Stimulated activated CD8-positive, alpha-beta memory T cell treated with anti-CD3 and anti-CD28 coated beads, Interleukin-2, amount 100 ng/mL, for 1 hour (primary cell): Measurements from ENCODE around the gene SBDS.
"Not testable (repeated sequence)": the region's sequence is repeated elsewhere in the genome, so short reads cannot be mapped to it uniquely, and the experiment has no call there.

Experiments
- DNase-seq, 2 donors: peaks; one replicate each; pipeline ENCODE4 v3.0.0-alpha.2; 2020; ENCODE audit warnings: low read depth in 2 of 2

The SBDS gene

DNA sequence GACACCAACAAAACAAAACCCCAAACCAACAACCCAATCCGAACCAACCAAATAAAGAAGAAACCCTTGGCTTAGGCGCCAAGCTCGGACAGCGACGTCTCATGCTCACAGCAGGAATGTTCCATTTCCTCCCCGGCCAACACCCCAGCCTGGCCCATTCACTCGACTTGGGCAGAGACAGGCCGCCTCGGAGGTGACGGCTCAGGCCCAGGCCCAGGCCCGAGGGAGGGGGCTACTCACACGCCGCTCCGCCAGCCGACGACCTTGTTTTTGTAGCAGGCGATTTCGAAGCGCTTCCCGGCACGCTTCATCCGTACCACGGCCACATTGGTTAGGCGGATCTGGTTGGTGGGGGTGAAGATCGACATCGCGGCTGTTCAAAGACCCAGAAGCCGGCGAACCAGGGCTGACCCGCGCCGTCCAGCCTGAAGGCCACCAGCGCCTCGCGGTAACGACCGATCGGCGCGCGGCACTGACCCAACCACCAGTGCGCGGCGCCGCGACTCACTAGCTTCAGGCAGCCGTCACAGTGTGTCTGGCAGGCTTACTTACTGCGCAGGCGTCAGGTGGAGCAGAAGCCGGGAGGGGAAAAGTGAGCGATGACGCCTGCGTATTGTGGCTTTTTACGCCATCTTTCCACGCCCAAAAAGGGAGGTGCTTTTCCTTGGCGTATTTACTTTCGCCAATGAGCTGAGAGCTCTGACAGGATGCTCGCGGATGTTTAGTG lies at the start of gene SBDS:
Gene SBDS (minus strand): TSS at position 537 of the 727 bp plus-strand sequence. CDS start 169 bp downstream, at position 368.
- DNase-seq: peak; percentile 82

DNA sequence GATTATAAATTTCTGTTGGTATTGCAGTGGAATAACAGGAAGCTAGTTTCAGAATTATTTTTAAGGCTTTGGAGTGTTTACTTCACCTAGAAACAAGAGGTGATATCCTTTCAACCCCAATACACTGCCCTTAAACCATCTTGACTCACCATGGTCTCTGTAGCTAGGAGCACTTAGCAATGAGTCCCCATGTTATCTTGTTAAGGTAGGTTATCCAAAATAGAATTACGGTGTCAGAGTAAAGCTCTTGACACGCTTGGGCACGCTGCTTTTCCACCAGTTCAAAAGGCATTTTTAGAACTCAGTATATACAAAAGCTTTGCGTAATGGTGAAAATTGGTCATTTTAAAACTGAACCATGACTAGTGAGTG lies 48.2 kb upstream of the SBDS start:
- not testable (repeated sequence) for DNase-seq

DNA sequence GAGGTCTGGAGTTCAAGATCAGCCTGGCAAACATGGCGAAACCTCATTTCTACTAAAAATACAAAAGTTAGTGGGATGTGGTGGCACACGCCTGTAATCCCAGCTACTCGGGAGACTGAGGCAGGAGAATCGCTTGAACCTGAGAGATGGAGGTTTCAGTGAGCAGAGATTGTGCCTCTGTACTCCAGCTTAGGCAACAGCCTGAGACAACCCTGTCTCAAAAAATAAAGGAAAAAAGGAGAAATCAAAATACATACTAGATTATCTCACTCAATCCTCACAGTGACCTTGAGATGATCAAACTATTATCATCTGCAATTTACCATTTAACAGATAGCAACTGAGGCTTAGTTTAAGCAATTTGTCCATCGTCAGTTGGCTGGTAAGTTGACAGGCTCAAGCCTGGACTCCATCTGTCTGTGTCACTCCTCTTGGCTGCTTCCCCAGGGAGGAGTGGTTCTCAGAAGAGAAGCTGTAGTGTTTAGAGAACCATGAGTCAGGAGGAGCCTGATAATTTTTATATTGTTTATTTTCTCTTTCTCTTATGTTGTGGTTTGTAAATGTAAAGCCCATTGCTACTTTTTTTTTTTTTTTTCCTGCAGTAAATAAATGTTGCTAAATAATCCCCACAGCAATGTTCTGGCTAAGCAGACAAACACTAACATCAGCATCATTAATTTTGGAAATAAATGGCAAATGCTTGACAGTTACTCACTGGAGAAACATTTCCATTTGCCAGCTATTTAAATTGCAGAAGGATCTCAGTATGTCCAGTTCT lies 47.6 kb upstream of the SBDS start:
- not testable (repeated sequence) for DNase-seq

DNA sequence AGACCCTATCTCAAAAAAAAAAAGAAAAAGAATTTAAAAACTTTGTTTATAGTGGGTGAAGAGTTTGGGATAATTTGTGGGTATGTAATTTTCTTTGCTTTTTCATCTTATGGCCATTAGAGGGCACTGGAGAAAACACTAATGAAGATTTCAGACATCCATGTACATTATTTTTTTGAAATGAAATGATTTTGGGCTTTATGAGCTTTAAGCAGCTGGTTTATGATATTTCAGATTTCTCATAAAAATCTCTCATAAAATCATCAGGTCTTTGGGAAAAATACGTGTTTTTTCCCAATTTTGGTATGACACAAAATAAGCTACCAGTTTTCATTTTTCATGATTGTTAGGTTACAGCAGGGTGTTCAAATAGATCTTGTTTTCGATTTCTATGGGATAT lies 45.4 kb upstream of the SBDS start:
- DNase-seq: not testable (repeated sequence)

DNA sequence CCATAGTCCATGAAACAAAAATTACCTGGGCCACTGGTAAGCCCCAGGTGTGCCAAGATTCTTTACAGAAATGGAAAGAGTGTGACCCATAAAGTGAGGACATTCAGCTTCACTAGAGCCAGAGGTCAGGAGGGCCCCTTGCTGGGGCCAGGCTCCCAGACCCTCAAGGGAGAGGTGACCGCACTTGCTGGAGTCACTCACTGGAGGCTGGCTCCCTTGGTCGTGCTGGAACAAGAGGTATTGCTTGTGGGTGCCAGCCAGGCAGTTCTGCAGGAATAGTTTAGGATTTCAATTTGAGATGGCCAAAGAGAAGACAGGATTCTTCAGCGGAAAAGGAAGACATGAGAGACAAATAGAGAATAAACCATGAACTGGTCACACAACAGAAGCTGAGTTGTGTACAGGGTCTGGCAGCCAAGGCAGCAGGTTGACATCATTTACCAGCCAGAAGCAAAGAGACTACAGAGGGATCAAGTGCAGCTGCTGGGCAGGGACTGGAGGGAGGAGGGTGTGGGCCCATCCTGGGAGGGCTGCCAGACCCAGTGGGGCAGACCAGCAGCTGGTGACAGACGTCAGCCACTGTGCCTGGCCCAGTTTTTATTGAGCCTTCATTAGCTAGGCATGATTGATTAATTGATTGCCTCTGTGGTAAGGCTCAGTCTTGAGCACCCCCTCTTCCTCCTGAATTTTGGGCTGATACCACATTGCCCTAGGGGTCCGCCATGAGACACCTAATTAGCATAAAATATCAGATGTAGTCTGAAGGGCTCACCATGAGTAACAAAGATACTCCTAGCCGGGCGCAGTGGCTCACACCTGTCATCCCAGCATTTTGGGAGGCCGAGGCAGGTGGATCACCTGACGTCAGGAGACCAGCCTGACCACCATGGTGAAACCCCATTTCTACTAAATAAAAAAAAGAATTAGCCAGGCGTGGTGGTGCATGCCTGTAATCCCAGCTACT lies 41.3 kb upstream of the SBDS start:
- not testable (repeated sequence) for DNase-seq

DNA sequence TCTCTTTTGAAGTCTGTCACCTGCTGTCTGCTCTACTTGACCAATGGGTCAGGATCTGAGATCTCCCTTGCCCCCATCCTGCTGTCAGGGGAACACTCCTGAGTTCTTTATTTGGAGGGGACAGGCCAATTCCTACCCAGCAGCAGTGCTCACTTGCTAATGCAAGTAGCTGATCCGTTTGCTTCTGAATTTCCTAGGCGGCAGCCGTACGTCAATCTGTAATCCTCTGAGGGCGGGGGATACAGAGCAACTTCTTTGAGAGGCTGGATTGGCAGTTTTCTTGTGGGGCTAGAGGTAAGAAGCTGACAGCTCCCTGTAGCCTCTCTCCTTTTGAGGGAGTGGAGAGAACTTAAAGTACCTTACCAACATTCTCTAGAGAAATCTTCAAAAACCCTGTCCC lies 37.9 kb upstream of the SBDS start:
- no peak for DNase-seq

DNA sequence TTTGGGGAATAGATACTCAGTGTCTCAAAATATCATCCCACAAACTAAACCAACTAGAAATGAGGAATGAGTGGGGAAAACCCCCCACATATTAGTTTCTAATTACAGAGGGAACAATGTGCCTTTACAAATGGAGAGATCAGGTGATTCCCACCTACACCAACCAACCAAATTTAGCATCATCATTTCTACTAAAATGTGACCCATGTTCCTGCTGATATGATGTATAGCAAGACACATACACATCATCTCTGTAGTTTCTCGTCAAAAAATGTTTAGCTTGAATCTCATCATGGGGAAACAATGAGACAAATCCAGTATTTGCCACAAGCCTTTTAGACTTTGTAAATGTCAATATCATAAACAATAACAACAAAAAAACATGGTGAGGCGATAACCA lies 36.3 kb upstream of the SBDS start:
- DNase-seq: not testable (repeated sequence)

DNA sequence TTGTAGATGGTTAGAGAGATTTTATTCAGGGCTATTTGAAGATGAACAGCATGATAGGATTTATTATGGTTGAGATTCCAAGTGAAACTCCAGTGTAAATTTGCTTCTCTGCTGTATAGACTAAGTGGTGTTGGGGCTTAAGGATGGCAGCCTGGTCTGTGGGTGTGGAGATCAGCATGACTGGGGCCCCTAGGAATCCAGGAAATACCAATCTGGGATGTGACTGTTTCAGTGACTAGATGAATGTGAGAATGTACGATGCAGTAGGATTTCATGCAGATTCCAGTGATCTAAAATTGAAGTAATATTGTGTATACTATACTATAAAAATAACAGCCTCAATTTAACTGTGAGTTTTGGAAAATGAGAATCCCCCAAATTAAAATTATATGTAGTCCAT lies 30.1 kb upstream of the SBDS start:
- DNase-seq: not testable (repeated sequence)

DNA sequence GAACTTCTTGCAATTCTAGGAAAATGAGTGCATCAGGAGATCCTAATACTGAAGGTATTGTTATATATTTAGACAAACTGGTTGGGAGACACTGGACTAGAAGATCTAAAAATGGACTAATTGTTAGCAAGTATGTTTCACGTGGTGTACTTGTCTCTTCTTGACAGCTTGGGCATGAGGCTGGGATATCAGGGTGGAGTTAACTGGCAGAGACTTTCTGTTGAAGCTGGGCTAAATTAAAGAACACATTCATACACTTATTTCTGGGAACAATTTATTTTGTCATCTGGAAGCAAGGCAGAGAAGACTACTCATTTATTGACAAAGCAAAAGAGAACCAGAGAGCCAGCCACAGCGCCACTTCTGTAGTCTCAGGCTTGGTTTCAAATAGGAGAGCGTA lies 27.1 kb upstream of the SBDS start:
- no peak for DNase-seq

DNA sequence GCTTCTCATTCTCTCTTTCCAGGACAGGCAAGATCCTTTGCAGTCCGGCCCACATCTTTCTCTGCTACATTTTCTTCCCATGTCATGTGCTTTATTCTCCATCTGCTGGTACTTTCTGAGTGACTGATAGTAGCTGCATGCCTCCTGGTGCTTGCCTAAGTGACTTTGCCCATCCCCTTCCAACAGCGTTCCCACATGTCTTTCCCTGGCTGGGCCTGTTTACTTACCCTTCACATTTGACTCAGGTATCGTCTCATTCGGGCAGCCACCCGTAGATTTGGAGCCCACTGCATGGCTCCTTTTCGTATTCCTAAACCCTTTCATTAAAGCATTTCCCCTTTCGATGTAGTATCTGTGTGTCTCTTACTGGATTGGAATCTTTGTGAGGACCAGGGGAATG lies 25.9 kb upstream of the SBDS start:
- no peak for DNase-seq

DNA sequence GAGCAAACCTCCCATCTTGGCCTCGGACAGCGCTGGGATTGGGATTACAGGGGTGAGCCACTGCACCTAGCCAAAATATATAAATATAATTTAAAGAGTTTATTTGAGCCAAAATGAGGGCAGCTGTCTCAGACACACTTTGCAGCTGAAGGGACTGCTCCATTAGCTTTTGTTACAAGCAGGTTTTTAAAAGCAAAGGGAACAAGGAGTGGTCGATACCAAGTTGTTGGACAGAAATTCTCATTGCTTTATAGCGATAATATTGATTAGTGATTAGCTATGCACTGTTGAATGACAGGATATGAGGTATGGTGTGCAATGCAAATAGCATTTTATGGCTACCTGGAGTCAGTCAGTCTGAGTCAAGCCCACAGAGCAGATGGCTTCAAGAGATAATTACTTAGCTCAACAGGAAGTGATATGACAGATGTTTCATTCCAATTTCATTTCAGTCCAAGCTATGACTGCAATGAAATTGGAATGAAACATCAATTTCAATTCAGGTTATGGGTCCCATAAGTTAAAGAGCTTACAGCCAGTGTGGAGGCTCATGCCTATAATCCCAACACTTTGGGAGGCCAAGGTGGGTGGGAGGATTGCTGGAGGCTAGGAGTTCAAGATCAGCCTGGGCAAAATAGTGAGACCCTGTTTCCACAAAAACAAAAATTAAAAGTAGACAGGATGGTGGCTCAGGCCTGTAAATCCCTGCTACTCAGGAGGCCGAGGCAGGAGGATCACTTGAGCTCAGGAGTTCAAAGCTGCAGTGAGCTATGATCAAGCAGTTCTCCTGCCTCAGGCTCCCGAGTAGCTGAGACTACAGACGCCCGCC lies 24.4 kb upstream of the SBDS start:
- DNase-seq: no peak

DNA sequence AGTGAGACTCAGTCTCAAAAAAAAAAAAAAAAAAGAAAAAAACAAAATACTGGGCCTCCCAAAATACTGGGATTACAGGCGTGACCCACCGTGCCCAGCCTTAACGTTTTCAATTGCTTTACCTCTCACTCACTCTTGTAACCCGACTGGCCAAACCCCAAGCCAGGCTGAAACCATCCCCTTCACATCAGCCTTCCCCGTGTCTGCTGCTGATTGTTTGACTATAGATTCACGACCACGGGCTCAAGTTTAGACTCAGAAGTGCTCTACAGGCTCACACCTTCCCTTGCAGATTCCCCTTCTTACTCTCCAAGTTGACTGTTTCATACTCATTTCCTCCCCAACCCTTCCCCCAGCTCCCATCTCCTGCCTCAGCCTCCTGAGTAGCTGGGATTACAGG lies 23.6 kb upstream of the SBDS start:
- DNase-seq: no peak

DNA sequence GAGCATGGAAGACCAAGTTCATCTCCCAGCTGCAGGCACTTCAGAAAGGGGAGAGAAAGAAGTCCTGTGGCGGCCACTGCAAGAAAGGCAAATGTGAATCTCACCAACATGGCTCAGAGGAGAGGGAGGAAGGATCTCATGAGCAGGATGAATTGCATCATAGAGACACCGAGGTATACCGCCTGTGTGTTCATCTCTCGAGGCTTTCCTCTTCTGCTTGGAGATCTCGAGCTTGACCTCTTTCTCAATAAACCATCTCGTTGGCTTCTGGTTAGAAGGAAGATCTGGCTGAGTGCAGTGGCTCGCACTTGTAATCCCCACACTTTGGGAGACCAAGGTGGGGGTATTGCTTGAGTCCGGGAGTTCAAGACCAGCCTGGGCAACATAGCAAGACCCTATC lies 22.6 kb upstream of the SBDS start:
- DNase-seq: not testable (repeated sequence)

DNA sequence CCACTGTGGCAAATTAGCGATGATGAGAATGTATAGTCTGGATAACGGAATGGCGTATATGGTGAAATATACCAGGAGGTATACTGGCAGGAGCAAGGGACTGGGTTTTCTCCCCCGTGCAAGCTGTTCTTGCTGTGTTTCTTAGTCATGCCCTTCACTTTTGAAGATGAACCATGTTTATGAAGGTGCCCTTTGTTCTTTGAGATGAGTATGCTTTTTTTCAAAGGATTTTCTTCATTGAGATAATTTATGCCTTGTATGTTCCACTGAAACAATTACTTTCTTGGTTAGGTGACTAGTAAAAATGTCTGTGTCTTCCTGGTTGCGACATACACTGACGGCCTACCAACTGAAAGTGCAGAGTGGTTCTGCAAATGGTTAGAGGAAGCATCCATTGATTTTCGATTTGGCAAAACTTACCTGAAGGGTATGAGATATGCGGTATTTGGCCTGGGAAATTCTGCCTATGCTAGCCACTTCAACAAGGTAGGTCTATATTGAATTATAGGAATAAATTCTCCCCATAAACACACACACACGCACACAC lies 18.8 kb upstream of the SBDS start:
- not testable (repeated sequence) for DNase-seq

DNA sequence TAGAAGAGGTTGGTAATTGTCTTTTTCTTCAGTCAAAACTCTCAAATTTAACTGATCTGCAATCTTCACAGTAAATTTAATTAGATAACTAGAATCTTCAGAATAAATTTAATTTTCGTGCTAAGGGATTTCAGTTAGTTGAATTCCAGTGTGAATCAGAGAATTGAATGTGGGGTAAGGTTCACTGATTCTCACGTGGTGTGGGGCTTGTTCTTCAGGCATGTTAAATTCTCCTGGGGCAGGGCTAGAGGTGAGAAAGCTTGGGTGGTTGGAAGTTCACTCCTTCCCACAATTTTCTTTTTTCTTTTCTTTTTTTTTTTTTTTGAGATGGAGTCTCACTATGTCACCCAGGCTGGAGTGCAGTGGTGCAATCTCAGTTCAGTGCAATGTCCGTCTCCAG lies 14.3 kb upstream of the SBDS start:
- DNase-seq: not testable (repeated sequence)

DNA sequence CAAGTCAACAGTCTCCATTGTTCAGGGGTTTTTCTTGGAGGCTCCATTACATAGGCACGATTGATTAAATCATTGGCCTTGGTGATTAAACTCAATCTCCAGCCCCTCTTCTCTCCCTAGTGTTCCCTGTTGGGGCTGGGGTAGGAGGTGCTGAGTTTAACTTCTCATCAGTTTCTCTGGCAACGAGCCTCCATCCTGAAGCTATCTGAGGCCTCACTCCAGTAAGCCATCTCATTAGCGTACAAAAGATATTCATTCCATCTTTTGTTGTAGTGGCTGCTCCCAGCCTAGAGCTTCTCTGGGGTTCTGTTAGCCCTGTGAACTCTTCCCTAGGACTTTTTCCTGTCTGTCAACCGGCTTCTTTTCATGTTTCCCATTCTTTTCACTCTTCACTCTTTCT lies 12.9 kb upstream of the SBDS start:
- no peak for DNase-seq

DNA sequence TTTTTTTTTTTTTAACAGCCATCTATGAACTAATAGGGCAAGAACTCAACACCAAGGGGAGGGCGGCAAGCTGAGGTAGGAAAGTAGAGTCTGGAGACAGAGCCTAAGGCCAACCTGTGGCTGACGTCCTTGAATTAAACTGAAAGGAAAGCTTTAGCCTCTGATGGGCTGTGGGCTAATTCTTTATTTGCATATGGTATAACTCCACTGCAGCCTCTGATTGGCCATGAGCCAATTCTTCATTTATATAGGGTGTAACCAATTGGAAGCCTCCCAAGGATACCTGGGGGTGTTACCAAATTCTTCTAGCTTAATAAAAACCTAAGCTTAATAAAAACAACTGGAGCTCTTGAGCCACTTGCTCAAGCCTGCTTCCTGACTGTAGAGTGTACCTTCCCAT lies 11.6 kb upstream of the SBDS start:
- no peak for DNase-seq

DNA sequence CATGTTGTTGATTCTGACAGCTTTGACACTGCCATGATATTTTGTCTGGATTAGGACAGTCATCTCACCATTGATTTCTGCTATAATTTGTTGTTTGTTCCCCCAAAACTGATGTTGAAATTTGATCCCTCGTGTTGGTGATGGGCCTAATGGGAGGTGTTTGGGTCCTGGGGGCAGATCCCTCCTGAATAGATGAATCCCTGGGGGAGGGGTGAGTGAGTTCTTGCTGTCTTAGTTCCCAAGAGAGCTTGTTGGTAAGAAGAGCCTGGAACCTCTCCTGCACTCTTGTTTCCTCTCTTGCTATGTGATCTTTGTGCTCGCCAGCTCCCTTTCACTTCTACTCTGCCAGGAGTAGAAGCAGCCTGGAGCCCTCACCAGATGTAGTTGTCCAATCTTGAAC lies 8.8 kb upstream of the SBDS start:
- not testable (repeated sequence) for DNase-seq

DNA sequence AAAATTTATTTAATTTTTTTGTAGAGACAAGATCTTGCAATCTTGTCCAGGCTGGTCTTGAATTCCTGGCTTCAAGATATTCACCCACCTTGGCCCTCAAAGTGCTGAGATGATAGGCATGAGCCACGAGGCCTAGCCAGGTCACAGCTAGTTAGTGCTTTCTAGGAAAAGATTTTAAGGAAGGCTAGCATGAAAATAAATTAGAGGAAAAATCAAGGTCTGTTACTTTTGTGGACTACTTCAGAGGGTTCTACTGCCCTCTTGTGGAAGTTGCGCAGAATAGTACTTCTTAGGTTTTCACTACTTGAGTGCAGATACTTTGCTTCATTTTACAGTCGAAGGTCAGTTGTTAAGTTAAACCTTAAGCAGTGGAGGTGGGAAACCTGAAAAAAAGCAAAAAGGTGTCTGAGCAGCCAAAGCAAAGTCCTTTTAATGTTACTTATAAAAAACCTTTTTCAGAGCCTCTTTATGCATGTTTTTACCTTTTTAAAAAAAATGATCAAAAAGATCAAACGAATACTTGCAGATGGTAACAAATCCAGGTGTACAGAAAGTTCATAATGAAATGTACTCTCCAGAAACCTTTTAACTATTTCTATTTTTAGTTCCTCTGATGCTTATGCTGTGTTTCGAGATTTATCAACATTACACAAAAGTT lies 5.3 kb upstream of the SBDS start:
- DNase-seq: not testable (repeated sequence)

DNA sequence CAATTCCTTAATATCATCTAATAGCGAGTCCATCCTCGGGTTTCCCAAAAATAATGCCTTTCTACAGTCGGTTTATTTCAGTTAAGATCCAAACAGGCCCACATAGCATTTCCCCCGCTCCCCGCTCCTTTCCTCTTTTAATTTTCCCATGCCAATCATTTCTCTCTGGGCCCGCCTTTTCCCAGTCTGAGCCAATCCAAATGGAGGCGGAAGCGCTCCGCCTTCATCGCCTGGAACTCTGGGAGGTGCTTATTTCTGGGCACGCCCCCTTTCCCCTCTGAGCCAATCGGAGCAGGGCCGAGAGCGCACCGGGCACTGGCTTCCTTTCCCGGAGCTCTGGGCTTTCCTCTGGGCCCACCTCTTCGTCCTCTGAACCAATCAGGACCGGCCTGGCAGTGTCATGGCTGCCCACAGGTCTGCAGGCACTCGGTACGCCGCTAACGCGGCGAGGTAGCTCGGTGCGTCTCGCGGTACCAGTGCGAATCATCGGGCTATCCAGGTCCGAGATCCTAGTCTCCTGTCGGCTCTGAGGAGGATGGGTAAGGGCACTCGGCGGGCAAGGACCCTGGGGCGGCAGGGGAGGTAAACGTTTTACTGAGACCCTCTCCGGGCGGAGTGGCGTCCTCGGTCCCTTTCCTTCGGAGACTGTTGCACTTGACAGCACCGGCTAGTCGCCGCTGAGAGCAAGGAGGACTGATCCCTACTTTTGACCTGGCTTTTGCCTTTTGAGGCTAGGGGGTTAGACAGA lies 1.2 kb upstream of the SBDS start, which contains the start of gene TYW1:
Gene TYW1 (plus strand): TSS at position 390 of the 748 bp plus-strand sequence. CDS start 146 bp downstream, at position 536.
- peak; percentile 97 for DNase-seq
